ENCODE data around the gene RPP25L.

The RPP25L gene

DNA sequence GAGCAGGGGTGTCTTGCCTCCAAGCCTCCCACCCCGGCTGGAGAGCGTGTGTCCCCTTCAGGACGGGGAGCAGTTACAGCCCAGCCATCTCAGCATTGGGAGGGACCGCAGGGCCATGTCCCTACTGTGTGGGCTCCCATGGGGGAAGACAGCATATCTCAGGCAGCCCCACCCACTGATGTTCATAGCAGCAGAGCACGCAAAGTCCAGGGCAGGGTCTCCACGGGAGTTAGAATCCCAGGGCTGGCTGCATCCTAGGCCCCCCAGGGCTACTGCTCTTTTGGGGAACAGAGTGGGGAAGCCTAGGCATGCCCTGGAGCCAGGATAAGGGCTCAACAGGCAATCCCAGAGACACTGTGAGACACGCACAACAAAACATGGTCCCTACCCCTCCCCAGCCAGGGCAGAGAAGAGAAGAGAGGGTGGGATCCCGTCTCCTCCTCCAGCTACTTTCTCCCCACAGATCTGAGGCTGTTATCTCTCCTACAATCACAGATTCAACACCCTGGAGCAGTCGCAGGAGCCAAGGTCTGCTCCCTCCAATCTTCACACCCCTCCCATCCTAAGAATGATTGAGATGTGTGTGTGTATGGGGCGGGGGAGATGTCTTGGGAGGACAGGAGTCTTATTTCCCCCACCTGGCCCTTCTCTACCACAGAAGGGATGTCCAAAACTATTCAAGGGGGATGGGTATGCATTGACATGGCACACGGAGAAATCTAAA is 25.8 kb downstream of the RPP25L start:
- no peak for DNase-seq (ENCODE audit: low read depth in 2 of 2)

- DNase-seq (ENCODE audit: low read depth in 2 of 2) = no peak
Observed at GRCh38 chr9:34584970-34585369, 26.9 kb downstream of the RPP25L start.

DNA sequence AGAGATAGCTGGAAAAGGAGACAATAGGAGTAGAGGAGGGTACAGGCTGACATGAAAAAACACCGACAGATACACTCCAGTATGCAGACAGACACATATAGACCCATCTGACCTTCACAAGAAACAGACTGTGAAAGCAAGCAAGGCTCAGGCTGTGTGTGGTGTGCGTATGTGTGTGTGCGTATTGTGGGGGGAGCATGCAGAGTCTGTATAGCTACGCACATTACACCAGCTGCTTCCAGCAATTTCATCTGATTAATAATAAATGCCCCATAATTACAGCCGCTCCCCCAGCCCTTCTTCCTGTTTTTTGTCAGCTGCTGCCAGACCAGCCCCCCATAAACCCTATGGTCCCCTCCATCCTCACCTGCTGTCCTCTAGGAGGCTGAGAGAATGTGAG is 29.1 kb downstream of the RPP25L start:
- no peak for DNase-seq (ENCODE audit: low read depth in 2 of 2)

DNA sequence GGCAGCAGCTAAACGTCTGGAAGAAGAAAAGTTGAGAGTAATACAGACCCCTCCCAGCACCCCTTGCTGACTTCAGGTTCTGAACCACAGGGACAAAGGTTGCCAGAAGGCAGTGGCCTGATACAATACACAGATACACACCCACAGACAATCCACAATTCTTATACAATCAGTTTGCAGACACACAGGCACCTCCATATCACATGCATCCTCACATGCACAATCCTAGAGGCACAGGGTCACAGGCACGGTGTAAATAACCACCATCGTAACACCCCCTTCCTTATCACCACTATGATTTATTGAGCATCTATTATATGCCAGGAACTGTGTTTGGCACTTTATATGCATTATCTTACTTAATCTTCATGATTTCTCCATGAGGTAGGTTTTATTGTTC is 30.6 kb downstream of the RPP25L start:
- DNase-seq (ENCODE audit: low read depth in 2 of 2) = no peak

DNA sequence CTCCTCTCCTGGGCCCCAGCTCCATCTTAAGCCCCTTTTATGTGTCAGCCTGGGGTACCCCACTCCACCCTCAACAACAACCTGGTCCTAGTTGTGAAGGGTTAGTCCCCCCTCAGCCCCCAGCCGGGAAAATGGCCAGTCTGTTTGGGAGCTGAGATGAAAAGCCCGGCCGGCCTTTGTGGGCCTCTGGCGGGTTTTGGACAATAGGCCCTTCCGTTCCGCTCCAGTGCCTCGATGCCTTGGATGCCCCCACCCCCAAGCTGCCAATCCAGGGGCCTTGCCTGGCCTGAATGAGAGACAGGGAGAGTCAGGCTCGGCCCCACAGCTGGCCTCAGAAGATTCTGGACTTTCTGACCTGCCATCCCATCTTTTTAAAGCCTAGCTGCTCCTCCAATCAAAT is 31.5 kb downstream of the RPP25L start:
- DNase-seq (ENCODE audit: low read depth in 2 of 2) = no peak

- DNase-seq (ENCODE audit: low read depth in 2 of 2) = no peak
Observed at GRCh38 chr9:34579808-34580163, 32.1 kb downstream of the RPP25L start.

DNA sequence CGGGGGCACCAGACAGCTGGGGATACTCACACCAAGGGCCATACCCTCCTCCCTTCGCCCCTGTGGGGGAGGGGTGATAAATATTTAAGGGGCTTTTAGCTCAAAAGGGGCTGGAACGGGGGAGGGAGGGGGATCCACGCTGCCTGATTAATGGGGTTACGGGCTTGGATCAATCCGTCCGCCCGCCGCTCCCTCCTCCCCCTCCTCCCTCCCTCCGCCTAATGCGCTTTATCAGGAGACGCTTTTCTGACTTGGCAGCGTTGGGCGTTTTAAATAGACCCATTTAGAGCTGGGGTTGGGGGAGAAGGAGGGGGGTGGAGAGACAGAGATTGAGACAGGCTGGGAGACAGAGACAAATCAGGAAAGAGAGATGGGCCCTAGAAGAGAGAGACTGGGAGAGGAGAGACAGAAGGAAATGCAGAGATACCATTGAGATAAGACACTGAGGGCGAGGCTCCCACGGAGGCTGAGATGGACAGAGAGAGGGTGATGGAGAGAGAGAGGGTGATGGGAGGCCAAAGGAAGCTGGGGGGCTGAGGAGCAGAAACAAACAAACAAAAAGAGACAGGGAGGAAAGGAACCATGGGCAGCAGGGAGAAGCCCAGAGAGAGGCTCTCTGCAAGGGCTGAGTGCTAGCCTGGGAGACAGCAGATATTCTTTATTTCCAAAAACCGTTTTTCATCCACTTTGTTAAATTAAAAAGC is 32.6 kb downstream of the RPP25L start:
- DNase-seq (ENCODE audit: low read depth in 2 of 2) = no peak

DNA sequence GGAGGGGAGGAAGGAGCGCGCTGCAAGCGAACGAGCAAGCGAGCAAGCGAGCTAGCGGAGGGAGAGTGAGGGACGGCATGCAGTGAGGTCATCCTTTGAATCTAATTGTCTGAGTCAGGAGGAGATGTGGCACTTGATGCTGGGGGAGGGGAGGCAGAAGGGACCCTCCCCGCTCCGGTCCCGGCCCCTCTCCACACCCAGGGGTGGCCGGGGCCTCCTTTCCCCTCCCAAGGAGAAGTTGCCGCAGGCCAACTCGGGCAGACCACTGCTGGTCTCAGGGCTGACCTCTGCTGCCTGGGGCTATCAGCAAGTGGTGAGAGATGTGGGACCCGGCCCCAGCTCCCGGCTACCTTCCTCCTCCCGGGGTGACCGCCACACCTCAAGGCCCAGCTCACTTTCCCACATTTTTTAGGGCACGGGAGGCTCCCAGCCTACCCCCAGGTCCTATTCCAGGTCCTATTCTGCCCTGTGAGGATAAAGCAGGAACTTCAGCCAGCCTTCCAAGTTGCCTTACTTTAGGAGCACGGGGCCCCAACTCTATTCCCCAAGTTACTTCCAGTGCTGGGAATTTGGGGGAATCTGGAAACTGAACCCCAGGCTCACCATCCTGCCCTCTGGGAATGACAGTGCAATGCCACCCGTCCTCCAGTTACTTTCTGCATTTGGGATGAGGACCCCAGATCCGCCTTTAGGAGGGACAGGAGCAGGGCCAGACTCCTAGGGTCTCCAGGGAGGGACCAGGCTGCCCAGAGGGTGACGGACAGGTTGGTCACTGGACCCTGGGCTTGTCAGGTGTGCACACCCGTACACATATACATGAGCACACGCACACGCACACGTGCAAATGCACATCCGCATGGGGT is 33.4 kb downstream of the RPP25L start:
- DNase-seq (ENCODE audit: low read depth in 2 of 2) = no peak

DNA sequence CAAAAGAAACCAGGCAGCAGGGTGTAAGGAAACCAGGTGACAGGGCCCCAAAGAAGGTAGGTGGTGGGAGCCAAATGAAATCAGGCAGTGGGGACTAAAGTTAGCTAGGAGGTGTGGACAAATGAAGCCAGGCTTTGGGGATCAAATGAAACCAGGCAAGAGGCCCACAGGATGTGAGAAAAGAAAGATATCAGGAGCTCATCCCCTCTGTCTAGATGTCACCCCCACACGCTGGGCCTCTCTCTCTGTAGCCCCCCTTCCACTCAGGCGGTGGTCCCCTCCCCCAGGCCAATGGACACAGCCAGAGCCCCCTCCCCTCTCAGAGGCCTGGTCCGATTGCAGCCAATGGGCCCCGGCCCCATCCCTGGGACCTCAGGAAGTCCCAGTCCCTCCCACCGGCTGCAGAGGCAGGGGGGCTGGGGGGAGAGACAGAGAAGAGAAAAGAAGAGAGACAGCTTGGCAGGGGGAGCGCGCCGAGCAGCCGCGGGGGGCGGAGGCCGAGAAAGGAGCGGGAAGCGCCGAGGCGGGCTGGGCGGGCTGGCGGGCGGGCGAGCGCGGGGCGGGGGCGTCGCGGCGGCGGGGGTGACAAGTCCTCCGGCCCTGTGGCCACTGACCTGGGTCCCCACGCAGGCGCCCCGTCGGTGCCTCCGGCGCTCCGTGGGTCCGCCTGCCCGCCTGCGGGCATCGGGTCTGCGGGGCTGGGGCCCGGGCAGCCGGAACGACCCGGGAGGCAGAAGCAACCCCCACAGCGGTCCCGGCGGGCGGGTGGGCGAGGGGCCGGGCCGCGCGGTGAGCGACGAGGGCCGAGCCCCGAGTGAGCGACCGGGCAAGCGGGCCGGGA is 34.3 kb downstream of the RPP25L start:
- no peak for DNase-seq (ENCODE audit: low read depth in 2 of 2)

DNA sequence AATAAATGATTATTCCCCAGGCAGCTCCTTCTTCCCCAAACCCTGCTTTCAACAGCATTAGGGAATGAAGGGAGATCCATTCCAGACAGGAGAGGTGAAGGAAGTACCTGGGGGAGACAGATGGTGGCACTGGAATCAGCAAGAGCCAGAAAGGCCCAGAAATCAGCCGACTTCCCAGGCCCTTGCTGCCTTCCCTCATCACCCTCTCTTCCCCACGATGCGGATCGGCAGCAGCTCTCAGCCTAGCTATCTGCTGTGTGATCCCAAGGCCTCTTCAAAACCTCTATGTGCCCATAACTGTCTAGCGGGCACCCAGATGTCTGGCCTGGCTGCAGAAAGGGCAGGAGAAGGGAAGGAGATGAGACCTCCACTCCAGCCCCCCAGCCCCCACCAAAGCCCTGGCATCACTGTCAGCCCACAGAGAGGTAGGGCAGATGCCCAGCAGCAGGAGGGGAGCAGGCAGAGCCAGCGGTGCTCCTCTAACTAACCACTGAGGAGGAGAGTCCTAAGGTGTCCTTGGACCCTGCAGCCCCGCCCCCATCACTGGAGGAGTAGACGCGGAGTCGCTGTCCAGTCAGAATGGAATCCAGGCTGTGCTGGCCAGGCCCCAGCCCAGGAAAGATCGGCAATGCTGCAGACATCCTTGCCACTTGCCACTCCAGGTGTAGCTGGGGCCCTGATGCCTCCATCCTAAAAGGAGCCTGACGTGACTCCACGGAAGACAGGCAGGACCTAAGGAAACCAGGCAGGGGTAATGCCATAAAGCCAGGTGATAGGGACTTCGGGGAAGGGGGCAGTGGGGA is 35.1 kb downstream of the RPP25L start:
- no peak for DNase-seq (ENCODE audit: low read depth in 2 of 2)

GRCh38 chr9:34575862-34576596 is 35.9 kb downstream of the RPP25L start:
- DNase-seq (ENCODE audit: low read depth in 2 of 2) = no peak

GRCh38 chr9:34575241-34575640 is 36.7 kb downstream of the RPP25L start:
- no peak for DNase-seq (ENCODE audit: low read depth in 2 of 2)

GRCh38 chr9:34574571-34574970 is 37.3 kb downstream of the RPP25L start:
- DNase-seq (ENCODE audit: low read depth in 2 of 2) = no peak

- DNase-seq (ENCODE audit: low read depth in 2 of 2) = no peak
Observed at GRCh38 chr9:34573599-34574325, 38.1 kb downstream of the RPP25L start.

DNA sequence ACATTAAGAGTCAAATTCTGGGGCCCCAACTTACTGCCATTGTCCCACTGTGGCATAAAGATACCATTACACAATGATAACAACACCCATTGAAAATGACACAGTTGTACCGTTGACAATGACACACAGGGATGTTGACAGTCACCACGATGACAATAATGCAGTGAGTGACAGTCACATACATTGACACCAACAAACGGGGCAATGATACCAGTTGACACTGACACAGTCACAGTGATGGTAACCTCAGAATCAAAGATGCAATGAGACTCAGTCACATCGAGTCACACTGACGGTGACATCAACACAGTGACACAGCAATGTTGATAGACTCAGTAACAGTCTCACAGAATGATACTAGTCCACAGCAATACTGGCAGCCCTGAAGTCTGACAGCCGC is 39.3 kb downstream of the RPP25L start:
- no peak for DNase-seq (ENCODE audit: low read depth in 2 of 2)

- no peak for DNase-seq (ENCODE audit: low read depth in 2 of 2)
Observed at GRCh38 chr9:34572092-34572491, 39.8 kb downstream of the RPP25L start.

GRCh38 chr9:34571481-34571810 is 40.5 kb downstream of the RPP25L start:
- no peak for DNase-seq (ENCODE audit: low read depth in 2 of 2)

- DNase-seq (ENCODE audit: low read depth in 2 of 2) = no peak
Observed at GRCh38 chr9:34570809-34571480, 41.0 kb downstream of the RPP25L start.

GRCh38 chr9:34570376-34570775 is 41.5 kb downstream of the RPP25L start:
- no peak for DNase-seq (ENCODE audit: low read depth in 2 of 2)

Data from stimulated activated CD8-positive, alpha-beta memory T cell treated with anti-CD3 and anti-CD28 coated beads, Interleukin-7, amount 100 ng/mL, for 1 hour (primary cell).